Measurements from ENCODE around the gene TGFBR3. TPM values are rescaled to one million over a fixed set of nuclear protein-coding genes. Genes with fewer than 3 reads are reported as not detected.

The TGFBR3 gene
- total RNA-seq, 1 donor from 2014 or later: 0.60 TPM

DNA sequence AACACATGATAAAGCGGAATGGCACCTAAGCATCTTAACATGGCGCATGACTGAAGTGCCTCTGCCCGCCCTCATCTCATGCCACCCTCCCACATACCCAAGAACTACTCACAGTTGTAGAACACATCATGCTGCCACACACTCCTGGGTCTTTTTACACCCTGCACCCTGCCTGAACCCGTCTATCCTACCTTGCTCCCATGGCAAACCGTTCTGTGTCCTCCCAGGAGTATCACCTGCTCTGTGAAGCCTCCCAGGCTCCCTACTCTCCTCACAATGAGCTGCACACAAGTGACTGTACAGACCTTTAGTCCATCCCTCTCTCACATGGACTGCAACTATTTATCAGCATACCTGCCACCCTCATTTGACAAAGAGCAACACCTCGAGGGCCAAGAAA lies 144.0 kb downstream of the TGFBR3 start:
- H3K4me3 Mint-ChIP-seq: no peak overlapping the region
- ChIA-PET CTCF (no interaction called here), POLR2A (no interaction called here)
- ATAC-seq (ENCODE audit: low read depth) (no peak), DNase-seq (no peak)
- intact Hi-C loops (cut with micrococcal nuclease): no loop called here
- peaks cover 2% of the 10 kb centered on the region for H3K27me3 Mint-ChIP-seq
- H3K27ac Mint-ChIP-seq: no peak overlapping the region
- peaks cover 2% of the 10 kb centered on the region for H3K9me3 Mint-ChIP-seq
- H3K4me1 Mint-ChIP-seq: no peaks in the 10 kb centered on the region
- TF ChIP-seq, protein P1, sequence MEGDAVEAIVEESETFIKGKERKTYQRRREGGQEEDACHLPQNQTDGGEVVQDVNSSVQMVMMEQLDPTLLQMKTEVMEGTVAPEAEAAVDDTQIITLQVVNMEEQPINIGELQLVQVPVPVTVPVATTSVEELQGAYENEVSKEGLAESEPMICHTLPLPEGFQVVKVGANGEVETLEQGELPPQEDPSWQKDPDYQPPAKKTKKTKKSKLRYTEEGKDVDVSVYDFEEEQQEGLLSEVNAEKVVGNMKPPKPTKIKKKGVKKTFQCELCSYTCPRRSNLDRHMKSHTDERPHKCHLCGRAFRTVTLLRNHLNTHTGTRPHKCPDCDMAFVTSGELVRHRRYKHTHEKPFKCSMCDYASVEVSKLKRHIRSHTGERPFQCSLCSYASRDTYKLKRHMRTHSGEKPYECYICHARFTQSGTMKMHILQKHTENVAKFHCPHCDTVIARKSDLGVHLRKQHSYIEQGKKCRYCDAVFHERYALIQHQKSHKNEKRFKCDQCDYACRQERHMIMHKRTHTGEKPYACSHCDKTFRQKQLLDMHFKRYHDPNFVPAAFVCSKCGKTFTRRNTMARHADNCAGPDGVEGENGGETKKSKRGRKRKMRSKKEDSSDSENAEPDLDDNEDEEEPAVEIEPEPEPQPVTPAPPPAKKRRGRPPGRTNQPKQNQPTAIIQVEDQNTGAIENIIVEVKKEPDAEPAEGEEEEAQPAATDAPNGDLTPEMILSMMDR (IDR thresholded peaks at IDR 0.05): no peak
- no peaks in the 10 kb centered on the region for H3K36me3 Mint-ChIP-seq (ENCODE audit: low read depth)

DNA sequence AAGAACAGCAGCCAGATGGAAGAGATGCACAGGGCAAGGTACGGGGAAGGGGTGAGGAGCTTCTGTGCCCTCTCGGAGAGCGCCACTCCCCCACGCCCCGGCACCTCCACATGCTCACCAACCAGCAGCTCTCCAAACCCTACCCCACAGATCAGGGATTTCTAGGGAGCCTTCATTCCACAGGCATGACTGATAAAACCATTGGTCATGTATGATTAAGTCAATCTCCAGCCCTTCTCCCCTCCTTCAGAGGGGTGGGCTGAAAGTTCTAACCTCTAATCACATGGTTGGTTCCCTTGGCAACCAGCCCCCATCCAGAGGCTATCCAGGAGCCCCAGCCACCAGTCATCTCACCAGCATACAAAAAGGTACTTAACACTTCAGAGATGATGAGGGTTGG lies 144.7 kb downstream of the TGFBR3 start:
- ATAC-seq (ENCODE audit: low read depth): no peak
- Mint-ChIP-seq H3K27me3 (peaks cover 2% of the 10 kb centered on the region), H3K9me3 (peaks cover 2% of the 10 kb centered on the region), H3K4me3 (no peak overlapping the region), H3K4me1 (no peaks in the 10 kb centered on the region), H3K27ac (no peak overlapping the region), H3K36me3 (ENCODE audit: low read depth) (no peaks in the 10 kb centered on the region)
- CTCF ChIA-PET: no interaction called here
- no peak for DNase-seq
- TF ChIP-seq, protein P1 (IDR thresholded peaks at IDR 0.05): no peak
- POLR2A ChIA-PET: no interaction called here
- intact Hi-C loops (cut with micrococcal nuclease): no loop called here

DNA sequence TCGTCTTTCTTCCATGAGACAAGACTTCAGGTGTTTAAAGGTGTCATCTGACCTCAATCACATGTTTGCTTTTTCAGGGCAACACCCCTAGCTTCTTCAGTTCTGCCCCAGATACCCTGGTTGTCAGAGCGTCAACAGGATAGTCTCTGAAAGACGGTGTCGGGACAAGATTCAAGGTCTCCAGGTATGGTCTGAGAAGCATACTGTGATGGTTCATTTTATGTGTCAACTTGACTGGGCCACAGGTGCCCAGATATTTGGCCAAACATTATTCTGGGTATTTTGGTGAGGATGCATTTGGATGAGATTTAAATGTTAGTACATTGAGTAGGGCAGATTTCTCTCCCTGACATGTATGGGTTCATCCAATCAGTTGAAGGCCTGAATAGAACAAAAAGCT lies 148.3 kb downstream of the TGFBR3 start:
- DNase-seq (no peak), ATAC-seq (ENCODE audit: low read depth) (no peak)
- H3K4me3 Mint-ChIP-seq: no peak overlapping the region
- CTCF ChIA-PET: no interaction called here
- intact Hi-C loops (cut with micrococcal nuclease): no loop called here
- no peaks in the 10 kb centered on the region for H3K36me3 Mint-ChIP-seq (ENCODE audit: low read depth)
- no peak overlapping the region for H3K27ac Mint-ChIP-seq
- H3K4me1 Mint-ChIP-seq: no peaks in the 10 kb centered on the region
- H3K27me3 Mint-ChIP-seq: peaks cover 5% of the 10 kb centered on the region
- TF ChIP-seq, protein P1 (IDR thresholded peaks at IDR 0.05): no peak
- POLR2A ChIA-PET: no interaction called here
- peaks cover 2% of the 10 kb centered on the region for H3K9me3 Mint-ChIP-seq

DNA sequence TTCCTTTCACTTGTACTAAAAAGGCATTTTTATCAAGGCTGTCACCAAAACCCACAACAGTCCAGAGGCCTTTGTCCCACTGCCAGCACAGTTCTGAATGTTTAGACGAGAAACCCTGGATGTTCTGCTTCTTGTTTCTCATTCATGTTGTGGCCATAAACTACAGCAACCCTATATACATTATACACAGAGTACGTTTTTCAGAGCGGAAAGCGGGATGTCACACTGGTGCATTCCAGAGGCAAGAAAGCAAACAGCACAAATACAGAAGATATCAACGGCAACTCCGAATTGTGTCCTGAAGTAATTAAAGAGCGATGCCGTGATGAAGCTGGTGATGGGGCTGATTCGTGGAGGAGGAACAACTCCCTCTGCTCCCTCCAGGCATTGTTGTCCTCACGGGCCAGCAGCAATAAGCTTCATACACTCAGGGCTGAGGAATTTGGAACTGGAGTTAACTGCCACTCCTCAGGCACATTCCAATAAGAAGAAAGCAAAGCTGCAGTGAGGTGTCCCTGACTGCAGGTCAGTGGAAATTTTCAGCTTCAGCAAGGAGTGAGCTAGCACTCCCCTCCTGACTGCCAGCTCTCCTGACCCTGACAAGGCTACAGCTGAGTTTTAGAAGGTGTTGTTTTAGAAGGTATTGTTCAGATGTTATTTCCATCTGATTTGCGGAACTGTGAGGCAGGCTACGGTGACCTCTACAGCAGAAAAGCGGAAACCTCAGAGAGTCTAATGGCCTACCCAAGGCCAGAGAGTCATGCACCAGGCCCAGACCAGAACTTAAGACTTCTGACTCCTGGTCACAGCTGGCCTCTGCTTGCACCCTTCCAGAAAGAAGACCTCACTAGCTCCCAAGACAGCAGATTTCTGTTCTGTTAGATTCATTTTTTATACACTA lies 149.0 kb downstream of the TGFBR3 start:
- Mint-ChIP-seq H3K27me3 (peaks cover 5% of the 10 kb centered on the region), H3K27ac (no peak overlapping the region), H3K36me3 (ENCODE audit: low read depth) (no peaks in the 10 kb centered on the region), H3K9me3 (peaks cover 2% of the 10 kb centered on the region), H3K4me1 (peaks cover 1% of the 10 kb centered on the region), H3K4me3 (no peak overlapping the region)
- TF ChIP-seq, protein P1 (IDR thresholded peaks at IDR 0.05): no peak
- no peak for DNase-seq
- intact Hi-C loops (cut with micrococcal nuclease): no loop called here
- POLR2A ChIA-PET: no interaction called here
- CTCF ChIA-PET: no interaction called here
- ATAC-seq (ENCODE audit: low read depth): no peak

DNA sequence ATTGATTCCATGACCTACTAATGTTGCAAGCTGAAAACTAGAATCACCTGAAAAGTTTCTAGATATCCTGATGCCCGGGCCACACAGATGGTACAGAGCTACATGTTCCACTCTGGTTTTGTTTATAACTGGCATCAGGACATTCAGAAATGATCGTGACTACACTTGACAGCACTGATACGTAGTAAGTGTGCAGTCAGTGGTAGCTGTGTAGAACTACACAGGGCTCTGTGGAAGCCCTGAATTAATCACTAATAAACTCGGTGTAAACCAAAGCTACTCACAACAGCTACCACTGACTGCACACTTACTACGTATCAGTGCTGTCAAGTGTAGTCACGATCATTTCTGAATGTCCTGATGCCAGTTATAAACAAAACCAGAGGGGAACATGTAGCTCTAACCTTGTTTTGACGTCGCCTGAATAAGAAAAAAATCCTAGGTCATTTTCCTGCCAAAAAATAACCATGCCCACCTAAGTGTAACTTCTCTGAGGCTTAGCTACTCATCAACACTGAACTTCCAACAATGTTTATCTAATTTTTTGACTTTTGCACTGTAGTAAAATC lies 149.7 kb downstream of the TGFBR3 start:
- ATAC-seq (ENCODE audit: low read depth): no peak
- Mint-ChIP-seq H3K36me3 (ENCODE audit: low read depth) (no peaks in the 10 kb centered on the region), H3K9me3 (peaks cover 2% of the 10 kb centered on the region), H3K4me1 (peaks cover 7% of the 10 kb centered on the region), H3K27me3 (peaks cover 5% of the 10 kb centered on the region), H3K4me3 (no peak overlapping the region), H3K27ac (no peak overlapping the region)
- DNase-seq: no peak
- ChIA-PET POLR2A (no interaction called here), CTCF (no interaction called here)
- TF ChIP-seq, protein P1 (IDR thresholded peaks at IDR 0.05): no peak
- intact Hi-C loops (cut with micrococcal nuclease): no loop called here

Measured in activated B cell treated with CpG ODN at 0.5 μM for 24 hours (primary cell).